Measurements from ENCODE around the gene AJM1.
"Not testable (repeated sequence)": the region's sequence is repeated elsewhere in the genome, so short reads cannot be mapped to it uniquely, and the experiment has no call there.

AJM1 gene

DNA sequence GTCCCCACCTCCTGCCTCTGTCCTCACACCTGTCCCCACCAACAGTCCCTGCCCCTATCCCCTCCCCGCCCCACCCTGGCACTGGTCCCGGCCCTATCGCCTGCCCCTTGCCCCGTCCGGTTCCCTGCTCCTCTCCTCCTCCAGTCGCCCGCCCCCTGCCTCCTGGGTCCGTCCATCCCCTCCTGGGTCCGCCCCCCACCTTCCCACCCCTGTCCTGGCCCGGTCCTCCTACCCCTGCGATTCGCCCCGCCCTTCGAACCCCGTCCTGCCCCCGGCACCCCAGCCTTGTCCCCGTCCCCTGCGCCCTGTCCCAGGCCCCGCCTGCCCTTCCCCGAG is 23.5 kb downstream of the AJM1 start:
- DNase-seq (ENCODE audit: insufficient read length, low spot score) (no peak), FAIRE-seq (no peak)
- TF ChIP-seq POLR2A (IDR thresholded peaks at IDR 0.05; ENCODE audit: low read depth, low read length) = no peak

- FAIRE-seq; DNase-seq (ENCODE audit: insufficient read length, low spot score): not testable (repeated sequence)
These were observed 24.7 kb downstream of the AJM1 start for GRCh38 chr9:136866898-136867421.

DNA sequence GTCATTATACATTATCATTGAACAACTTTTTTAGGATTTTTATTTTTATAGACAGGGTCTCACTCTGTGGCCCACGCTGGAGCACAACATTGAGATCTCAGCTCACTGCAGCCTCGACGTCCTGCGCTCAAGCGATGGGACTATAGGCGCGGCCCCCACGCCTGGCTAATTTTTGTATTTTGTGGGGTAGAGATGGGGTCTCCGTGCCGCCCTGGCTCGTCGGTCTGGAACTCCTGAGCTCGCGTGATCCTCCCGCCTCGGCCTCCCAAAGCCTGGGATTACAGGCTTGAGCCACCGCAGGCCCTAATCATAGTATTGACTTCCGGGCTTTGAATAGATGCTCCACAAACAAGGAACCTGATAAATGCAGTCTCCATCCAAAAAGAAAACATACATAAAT is 25.2 kb downstream of the AJM1 start:
- FAIRE-seq (no peak), DNase-seq (ENCODE audit: insufficient read length, low spot score) (no peak)
- no peak for TF ChIP-seq POLR2A (IDR thresholded peaks at IDR 0.05; ENCODE audit: low read depth, low read length)

GRCh38 chr9:136867917-136868316 is 25.6 kb downstream of the AJM1 start:
- DNase-seq (ENCODE audit: insufficient read length, low spot score) (no peak), FAIRE-seq (no peak)
- no peak for TF ChIP-seq POLR2A (IDR thresholded peaks at IDR 0.05; ENCODE audit: low read depth, low read length)

DNA sequence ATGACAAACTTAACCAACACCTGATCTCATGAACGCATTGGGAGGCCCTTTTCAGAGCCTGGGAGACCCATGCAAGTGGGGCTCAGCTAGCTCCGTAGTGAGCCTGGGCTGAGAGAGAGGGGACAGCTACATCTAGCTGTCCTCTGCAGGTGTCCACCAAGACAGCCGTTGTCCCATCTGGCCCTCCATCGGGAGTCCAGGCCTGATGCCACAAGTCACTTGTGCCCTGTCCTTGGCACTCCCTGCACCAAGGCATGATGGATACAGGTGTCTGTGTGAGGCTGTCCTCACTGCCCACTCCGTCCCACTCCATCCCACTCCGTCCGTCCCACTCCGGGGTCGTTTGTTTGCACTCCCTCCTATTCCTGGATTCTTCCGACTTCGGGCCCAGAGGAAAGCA is 26.4 kb downstream of the AJM1 start:
- FAIRE-seq (no peak), DNase-seq (ENCODE audit: insufficient read length, low spot score) (no peak)
- peak; percentile 34; the same call in 1 of the 2 replicates for TF ChIP-seq POLR2A (IDR thresholded peaks at IDR 0.05; ENCODE audit: low read depth, low read length)

DNA sequence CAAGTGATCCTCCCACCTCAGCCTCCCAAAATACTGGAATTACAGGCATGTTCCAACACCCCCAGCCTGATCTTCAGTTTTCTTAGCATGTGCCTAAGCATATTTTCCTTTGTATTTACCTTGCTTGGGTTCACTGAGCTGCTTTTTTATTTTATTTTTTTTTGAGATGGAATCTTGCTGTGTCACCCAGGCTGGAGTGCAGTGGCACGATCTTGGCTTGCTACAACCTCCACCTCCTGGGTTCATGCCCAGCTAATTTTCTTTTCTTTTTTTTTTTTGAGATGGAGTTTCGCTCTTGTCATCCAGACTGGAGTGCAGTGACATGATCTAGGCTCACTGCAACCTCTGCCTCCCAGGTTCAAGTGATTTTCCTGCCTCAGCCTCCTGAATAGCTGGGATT is 27.3 kb downstream of the AJM1 start:
- not testable (repeated sequence) for FAIRE-seq; DNase-seq (ENCODE audit: insufficient read length, low spot score)

- FAIRE-seq = no peak
- no peak for TF ChIP-seq POLR2A (IDR thresholded peaks at IDR 0.05; ENCODE audit: low read depth, low read length)
These were observed 32.9 kb downstream of the AJM1 start for GRCh38 chr9:136875155-136875554.

DNA sequence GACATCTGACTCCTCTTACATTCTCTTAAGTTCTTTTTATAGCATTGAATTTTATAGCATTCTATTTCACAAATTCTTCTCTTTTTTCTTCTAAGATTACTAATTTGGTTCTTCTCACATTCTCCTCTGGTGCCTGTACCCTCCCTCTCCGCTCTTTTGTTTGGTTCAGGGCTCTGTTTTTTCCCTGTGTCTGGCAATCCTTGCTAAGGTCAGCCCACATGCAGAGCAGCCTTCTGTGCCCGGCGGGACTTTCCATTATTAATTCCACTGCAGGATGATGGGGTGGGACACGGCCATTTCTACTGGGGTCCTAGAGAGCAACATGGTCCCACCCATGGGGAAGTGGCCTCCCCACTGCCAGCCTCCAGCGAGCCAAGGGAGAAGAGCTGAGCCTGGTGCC is 34.2 kb downstream of the AJM1 start:
- DNase-seq (ENCODE audit: insufficient read length, low spot score) = no peak
- no peak for TF ChIP-seq POLR2A (IDR thresholded peaks at IDR 0.05; ENCODE audit: low read depth, low read length)
- no peak for FAIRE-seq

More at GRCh38 chr9:136875155-136875554, 32.9 kb downstream of the AJM1 start:
- no peak for DNase-seq (ENCODE audit: insufficient read length, low spot score)

DNA sequence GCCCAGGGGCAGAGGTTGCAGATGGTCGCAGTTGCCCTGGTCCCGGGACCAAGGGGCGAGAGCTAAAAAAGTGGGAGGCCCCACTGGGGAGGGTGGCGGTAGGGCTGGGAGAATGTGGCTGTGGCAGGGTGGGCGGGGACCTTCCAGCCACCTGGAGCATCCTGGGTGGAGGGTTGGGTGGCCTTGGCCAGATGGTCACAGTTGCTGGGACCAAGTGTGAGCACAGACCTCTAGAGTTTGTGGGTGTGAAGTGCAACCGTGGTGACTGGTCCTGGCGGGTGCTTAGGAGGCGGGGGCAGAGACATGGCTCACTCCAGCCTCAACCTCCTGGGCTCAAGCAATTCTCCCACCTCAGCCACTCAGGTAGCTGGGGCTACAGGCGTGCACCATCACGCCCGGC is 38.4 kb downstream of the AJM1 start:
- FAIRE-seq (no peak), DNase-seq (ENCODE audit: insufficient read length, low spot score) (no peak)
- no peak for TF ChIP-seq POLR2A (IDR thresholded peaks at IDR 0.05; ENCODE audit: low read depth, low read length)

- no peak; the same call in 1 of the 2 replicates for TF ChIP-seq POLR2A (IDR thresholded peaks at IDR 0.05; ENCODE audit: low read depth, low read length)
- FAIRE-seq (no peak), DNase-seq (ENCODE audit: insufficient read length, low spot score) (peak; percentile 80)
These were observed 39.4 kb downstream of the AJM1 start for GRCh38 chr9:136881691-136882108.

- no peak for TF ChIP-seq POLR2A (IDR thresholded peaks at IDR 0.05; ENCODE audit: low read depth, low read length)
- peak; percentile 90 for FAIRE-seq
- peak; percentile 100 for DNase-seq (ENCODE audit: insufficient read length, low spot score)
These were observed 40.0 kb downstream of the AJM1 start for GRCh38 chr9:136882109-136882946.

DNA sequence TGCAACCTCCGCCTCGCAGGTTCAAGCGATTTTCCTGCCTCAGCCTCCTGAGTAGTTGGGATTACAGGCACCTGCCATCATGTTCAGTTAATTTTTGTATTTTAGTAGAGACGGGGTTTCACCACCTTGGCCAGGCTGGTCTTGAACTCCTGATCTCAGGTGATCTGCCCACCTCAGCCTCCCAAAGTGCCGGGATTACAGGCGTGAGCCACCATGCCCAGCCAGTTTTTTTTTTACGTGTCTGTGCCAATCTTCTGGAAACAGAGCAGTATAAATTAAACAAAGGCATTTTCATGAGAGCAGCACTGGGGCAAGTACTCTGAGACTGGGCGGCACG is 40.6 kb downstream of the AJM1 start:
- not testable (repeated sequence) for DNase-seq (ENCODE audit: insufficient read length, low spot score); FAIRE-seq

DNA sequence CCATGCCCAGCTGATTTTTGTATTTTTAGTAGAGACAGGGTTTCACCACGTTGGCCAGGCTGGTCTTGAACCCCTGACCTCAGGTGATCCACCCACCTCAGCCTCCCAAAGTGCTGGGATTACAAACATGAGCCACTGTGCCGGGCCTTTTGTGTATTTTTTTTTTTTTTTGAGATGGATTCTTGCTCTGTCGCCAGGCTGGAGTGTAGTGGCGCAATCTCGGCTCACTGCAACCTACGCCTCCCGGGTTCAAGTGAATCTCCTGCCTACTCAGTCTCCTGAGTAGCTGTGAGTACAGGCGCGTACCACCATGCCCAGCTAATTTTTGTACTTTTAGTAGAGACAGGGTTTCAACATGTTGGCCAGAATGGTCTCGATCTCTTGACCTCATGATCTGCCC is 41.4 kb downstream of the AJM1 start:
- not testable (repeated sequence) for DNase-seq (ENCODE audit: insufficient read length, low spot score); FAIRE-seq

DNA sequence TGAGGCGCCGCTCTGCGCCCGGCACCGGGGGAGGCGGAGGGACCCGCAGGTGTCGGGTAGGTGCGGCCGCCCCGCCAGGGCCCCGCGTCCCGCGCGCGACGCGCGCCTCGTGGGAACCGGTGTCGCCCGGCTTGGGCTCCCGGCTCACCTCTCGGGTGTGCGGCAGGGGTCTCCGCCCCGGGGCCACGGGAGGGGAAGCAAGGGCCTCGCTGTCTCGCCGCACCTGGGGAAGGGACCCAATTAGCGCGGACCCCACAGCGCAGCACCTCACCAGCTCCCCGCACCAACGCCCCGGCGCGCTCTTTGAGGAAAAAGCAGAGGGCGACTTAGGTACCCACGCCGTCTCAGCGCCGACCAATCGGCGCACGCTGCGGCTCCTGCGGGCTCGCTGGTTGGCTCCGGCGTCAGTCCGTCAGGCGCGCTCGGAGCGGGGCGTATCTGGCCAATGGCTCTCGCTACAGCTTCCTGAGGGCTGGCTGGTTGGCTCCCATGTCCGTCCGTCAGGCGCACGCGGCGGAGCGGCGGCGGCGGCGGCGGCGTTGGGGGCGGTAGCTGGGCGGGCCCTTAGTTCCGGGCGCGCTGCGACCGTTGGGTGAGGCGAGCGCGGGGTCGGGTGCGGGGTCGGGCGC is 43.8 kb downstream of the AJM1 start, which contains the start of gene TRAF2:
Gene TRAF2, plus strand, starts transcription at position 567 of the 629 bp plus-strand sequence. CDS start 12,225 bp downstream, outside the sequence.
- FAIRE-seq (no peak), DNase-seq (ENCODE audit: insufficient read length, low spot score) (peak; percentile 100)
- TF ChIP-seq POLR2A (IDR thresholded peaks at IDR 0.05; ENCODE audit: low read depth, low read length) = peak; percentile 90
